Testis (tissue), 5 donors: ENCODE results near the gene CD300C. TPM values are rescaled to one million over a fixed set of nuclear protein-coding genes. Genes with fewer than 3 reads are reported as not detected.

ENCODE experiments used
- DNase-seq: peaks from one replicate; pipeline ENCODE4 v3.0.0-alpha.2; 2019
- H3K27ac ChIP-seq, 2 donors: fragments of 200-600 bp; sonication (generic); one replicate each; pipeline ENCODE4 v1.5.1; 2019
- H3K27me3 ChIP-seq: fragments of 200-600 bp; sonication (generic); one replicate; pipeline ENCODE4 v1.5.1; 2019
- H3K36me3 ChIP-seq: fragments of 200-600 bp; sonication (generic); one replicate; pipeline ENCODE4 v1.5.1; 2017; ENCODE audit warnings: low read depth; ENCODE audit errors: missing control alignments
- H3K4me1 ChIP-seq: fragments of 200-600 bp; sonication (generic); one replicate; pipeline ENCODE4 v1.5.1; 2019
- H3K4me3 ChIP-seq, 2 donors: fragments of 200-600 bp; sonication (generic); one replicate each; pipeline ENCODE4 v1.5.1; 2017 to 2019
- H3K9me3 ChIP-seq: fragments of 200-600 bp; sonication (generic); one replicate; pipeline ENCODE4 v1.5.1; 2017
- CTCF ChIP-seq, 3 experiments: fragments of 450-650 bp in 2 of 3; fragments of 200-600 bp in 1 of 3; sonication (generic) in 1 of 3; IDR thresholded peaks; one replicate each; pipeline ENCODE4 v1.5.1; 2016 to 2019; ENCODE audit warnings: antibody characterized with exemption in 3 of 3, mild to moderate bottlenecking in 2 of 3, moderate library complexity in 1 of 3
- POLR2A ChIP-seq: fragments of 450-650 bp; IDR thresholded peaks from one replicate; pipeline ENCODE4 v1.6.1; 2017; ENCODE audit warnings: antibody characterized with exemption, mild to moderate bottlenecking, moderate library complexity
- WGBS, 2 donors: methylation state at CpG; one replicate each; pipeline ENCODE4 v1.1.5; 2018; 5-methylcytosine and 5-hydroxymethylcytosine counted together
- intact Hi-C: fragments of 100-400 bp; cut with DNase I; formaldehyde crosslinking; loops from one replicate; pipeline ENCODE4 v1.15.1; 2023; ENCODE audit warnings: low total_unique reads
- long read RNA-seq, 2 donors: transcript quantifications; one replicate each; lab custom pipeline, GENCODE V29; 2026
- polyA plus RNA-seq: library from polyadenylated mRNA; stranded (reverse); fragments of 350-450 nt; fragmentation: Illumina TruSeq; extraction: RNeasy Lipid Tissue Mini Kit (QIAGEN cat#74804); gene quantifications from one replicate; pipeline ENCODE4 v1.2.3, GENCODE V29; 2014; ENCODE audit warnings: low read depth, low replicate concordance; ENCODE audit not compliant: insufficient read depth
- total RNA-seq, 2 donors: library from RNA; depleted of rRNA; stranded (reverse); fragments of >200 nt; gene quantifications; one replicate each; pipeline ENCODE4 v1.2.3, GENCODE V29; 2016

The CD300C gene
- total RNA-seq (under 1 TPM; 0.39 to 0.81 TPM), polyA plus RNA-seq (0.34 TPM)
- long read RNA-seq, donor 1: 0 reads
- long read RNA-seq, donor 2: 0 reads

- intact Hi-C loops: no loop called here
- Histone ChIP-seq H3K9me3 (no peaks in the 10 kb centered on the region), H3K4me1 (no peaks in the 10 kb centered on the region), H3K36me3 (no peaks in the 10 kb centered on the region), H3K27ac (no peak within 1 kb of the TSS), H3K4me3 (no peak within 1 kb of the TSS), H3K27me3 (no peaks in the 10 kb centered on the region)
- 60 to 90% methylated on average over 1 to 5 of the region's 5 CpGs for WGBS, 2 donors
- TF ChIP-seq POLR2A (no peak), CTCF (IDR thresholded peaks at IDR 0.05) (no peak)
- peak; percentile 24 for DNase-seq
Measured at GRCh38 chr17:74545843-74546230, at the start of gene CD300C. TSS of gene CD300C (minus strand) at chr17:74546115. CDS start at chr17:74545782, 333 bp downstream.

GRCh38 chr17:74595037-74595750 lies 49.3 kb upstream of the CD300C start:
- H3K27ac ChIP-seq: no peak overlapping the region
- no peaks in the 10 kb centered on the region for H3K36me3 ChIP-seq
- H3K27me3 ChIP-seq: no peaks in the 10 kb centered on the region
- H3K9me3 ChIP-seq: no peaks in the 10 kb centered on the region
- TF ChIP-seq CTCF (IDR thresholded peaks at IDR 0.05) (no peak), POLR2A (no peak)
- intact Hi-C loops: no loop called here
- H3K4me3 ChIP-seq: no peak overlapping the region
- DNase-seq: no peak
- no peaks in the 10 kb centered on the region for H3K4me1 ChIP-seq
- 71 to 89% methylated on average over 6 of the region's 6 CpGs for WGBS, 2 donors

GRCh38 chr17:74592087-74592990 lies 46.4 kb upstream of the CD300C start, which contains the start of gene CD300LD:
TSS of gene CD300LD (minus strand) at chr17:74592283. CDS start at chr17:74592202, 81 bp downstream.
- intact Hi-C loops: no loop called here
- DNase-seq: no peak
- H3K36me3 ChIP-seq: no peaks in the 10 kb centered on the region
- no peak within 1 kb of the TSS for H3K4me3 ChIP-seq
- H3K27me3 ChIP-seq: no peaks in the 10 kb centered on the region
- no peaks in the 10 kb centered on the region for H3K4me1 ChIP-seq
- 77 to 86% methylated on average over 14 of the region's 14 CpGs for WGBS, 2 donors
- no peak within 1 kb of the TSS for H3K27ac ChIP-seq
- no peak for TF ChIP-seq CTCF (IDR thresholded peaks at IDR 0.05)
- TF ChIP-seq POLR2A: no peak
- no peaks in the 10 kb centered on the region for H3K9me3 ChIP-seq

- TF ChIP-seq POLR2A (no peak), CTCF (IDR thresholded peaks at IDR 0.05) (no peak)
- H3K27me3 ChIP-seq: no peaks in the 10 kb centered on the region
- H3K27ac ChIP-seq: no peak overlapping the region
- intact Hi-C loops: no loop called here
- H3K9me3 ChIP-seq: no peaks in the 10 kb centered on the region
- WGBS, 2 donors: 68 to 84% methylated on average over 1 of the region's 1 CpG
- H3K4me3 ChIP-seq: no peak overlapping the region
- no peak for DNase-seq
- H3K36me3 ChIP-seq: no peaks in the 10 kb centered on the region
- no peaks in the 10 kb centered on the region for H3K4me1 ChIP-seq
Measured at GRCh38 chr17:74591503-74591902, 45.6 kb upstream of the CD300C start.
